ENCODE data around the gene IFT81.

The IFT81 gene

GRCh38 chr12:110157539-110157938, 33.4 kb downstream of the IFT81 start:
- TF ChIP-seq, protein P1, sequence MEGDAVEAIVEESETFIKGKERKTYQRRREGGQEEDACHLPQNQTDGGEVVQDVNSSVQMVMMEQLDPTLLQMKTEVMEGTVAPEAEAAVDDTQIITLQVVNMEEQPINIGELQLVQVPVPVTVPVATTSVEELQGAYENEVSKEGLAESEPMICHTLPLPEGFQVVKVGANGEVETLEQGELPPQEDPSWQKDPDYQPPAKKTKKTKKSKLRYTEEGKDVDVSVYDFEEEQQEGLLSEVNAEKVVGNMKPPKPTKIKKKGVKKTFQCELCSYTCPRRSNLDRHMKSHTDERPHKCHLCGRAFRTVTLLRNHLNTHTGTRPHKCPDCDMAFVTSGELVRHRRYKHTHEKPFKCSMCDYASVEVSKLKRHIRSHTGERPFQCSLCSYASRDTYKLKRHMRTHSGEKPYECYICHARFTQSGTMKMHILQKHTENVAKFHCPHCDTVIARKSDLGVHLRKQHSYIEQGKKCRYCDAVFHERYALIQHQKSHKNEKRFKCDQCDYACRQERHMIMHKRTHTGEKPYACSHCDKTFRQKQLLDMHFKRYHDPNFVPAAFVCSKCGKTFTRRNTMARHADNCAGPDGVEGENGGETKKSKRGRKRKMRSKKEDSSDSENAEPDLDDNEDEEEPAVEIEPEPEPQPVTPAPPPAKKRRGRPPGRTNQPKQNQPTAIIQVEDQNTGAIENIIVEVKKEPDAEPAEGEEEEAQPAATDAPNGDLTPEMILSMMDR (IDR thresholded peaks at IDR 0.05; ENCODE audit: low read length, missing control alignments), result no peak
- no peak overlapping the region for H3K4me3 ChIP-seq (replicated peaks; ENCODE audit: low read depth, low read length)

GRCh38 chr12:110159671-110160245, 35.6 kb downstream of the IFT81 start:
- TF ChIP-seq, protein P1 (IDR thresholded peaks at IDR 0.05; ENCODE audit: low read length, missing control alignments), result no peak
- no peak overlapping the region for H3K4me3 ChIP-seq (replicated peaks; ENCODE audit: low read depth, low read length)
- DNase-seq (ENCODE audit: low read depth), result no peak

More at GRCh38 chr12:110157539-110157938, 33.4 kb downstream of the IFT81 start:
- no peak for DNase-seq (ENCODE audit: low read depth)

DNA sequence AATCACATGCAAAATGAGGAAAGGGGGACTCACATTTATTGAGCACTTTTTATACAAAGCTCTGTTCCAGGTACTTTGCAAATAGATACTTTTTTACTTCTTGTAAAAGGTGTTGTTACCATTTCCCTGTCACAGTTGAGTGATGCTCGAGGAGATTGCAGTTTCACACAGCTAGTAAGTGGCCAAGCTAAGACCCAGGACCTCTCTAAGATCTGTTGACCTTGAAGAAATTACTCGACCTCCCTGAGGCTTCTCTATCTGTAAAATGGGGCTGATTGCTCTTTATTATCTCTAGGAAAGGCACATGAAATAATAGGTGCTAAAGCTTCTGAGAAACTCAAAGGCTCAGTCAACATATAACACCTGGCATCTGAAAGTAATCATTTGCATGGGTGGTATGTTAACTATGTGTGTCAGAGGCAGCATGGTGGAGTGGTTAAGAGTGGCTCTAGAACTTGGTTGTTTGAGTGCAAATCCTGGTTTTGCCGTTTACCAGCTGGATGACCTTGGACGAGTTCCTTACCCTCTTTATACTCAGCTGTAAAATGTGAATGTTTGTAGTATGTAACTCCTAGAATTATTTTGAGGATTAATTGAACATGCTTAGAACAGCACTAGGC, 41.5 kb downstream of the IFT81 start:
- DNase-seq (ENCODE audit: low read depth), result no peak
- no peak overlapping the region for H3K4me3 ChIP-seq (replicated peaks; ENCODE audit: low read depth, low read length)
- TF ChIP-seq, protein P1 (IDR thresholded peaks at IDR 0.05; ENCODE audit: low read length, missing control alignments), result no peak

- no peak for DNase-seq (ENCODE audit: low read depth)
- TF ChIP-seq, protein P1 (IDR thresholded peaks at IDR 0.05; ENCODE audit: low read length, missing control alignments), result no peak
- H3K4me3 ChIP-seq (replicated peaks; ENCODE audit: low read depth, low read length), result no peak overlapping the region
Measured at GRCh38 chr12:110168732-110169455, 44.7 kb downstream of the IFT81 start.

DNA sequence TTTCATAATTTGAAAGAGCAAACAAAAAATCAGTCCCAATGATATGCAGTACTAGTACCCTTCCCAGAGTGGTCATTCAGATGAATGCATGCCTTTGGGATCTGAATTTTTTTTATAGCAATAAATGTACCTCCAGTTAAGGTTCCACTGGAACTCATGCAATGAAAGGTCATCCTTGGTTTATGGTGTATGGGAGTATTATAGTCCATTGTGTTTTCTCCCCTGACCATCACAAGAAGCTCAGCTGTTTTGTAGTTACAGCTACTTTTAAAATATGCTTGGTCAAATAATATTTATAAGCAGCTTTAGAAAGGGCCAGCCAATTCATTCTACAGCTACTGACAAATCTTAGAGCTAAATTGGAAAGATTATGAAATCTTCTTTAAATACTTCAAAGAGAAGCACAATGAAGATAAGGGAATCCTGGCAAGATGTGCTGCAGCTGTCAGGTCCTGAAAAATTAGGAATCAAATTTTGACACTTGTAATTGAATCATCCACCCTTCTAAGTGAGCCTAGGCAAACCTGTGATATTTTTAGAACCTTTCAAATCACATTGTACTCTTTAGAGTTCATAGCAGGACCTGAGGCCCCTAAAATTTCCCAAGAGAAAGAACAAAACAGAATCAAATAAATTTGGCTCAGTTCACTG, 46.5 kb downstream of the IFT81 start:
- H3K4me3 ChIP-seq (replicated peaks; ENCODE audit: low read depth, low read length), result no peak overlapping the region
- TF ChIP-seq, protein P1 (IDR thresholded peaks at IDR 0.05; ENCODE audit: low read length, missing control alignments), result no peak
- no peak for DNase-seq (ENCODE audit: low read depth)

DNA sequence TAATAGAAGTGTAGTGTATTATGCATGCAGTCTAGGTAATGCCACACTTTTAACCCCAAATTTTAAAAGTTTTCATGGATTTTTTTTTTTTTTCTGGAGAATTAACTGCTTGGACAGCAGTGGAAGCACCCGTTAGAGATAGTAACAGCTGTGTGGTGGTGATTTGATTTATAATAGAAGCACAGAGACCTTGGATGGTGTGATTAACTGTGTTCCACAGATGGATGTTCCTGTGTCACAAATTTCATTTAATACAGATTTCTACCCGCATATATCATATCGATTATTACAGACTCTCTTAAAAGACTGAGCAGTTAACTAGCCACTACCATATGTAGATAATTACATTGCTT, 47.0 kb downstream of the IFT81 start:
- no peak for DNase-seq (ENCODE audit: low read depth)
- TF ChIP-seq, protein P1 (IDR thresholded peaks at IDR 0.05; ENCODE audit: low read length, missing control alignments), result no peak
- no peak overlapping the region for H3K4me3 ChIP-seq (replicated peaks; ENCODE audit: low read depth, low read length)
